Omental fat pad (tissue), 3 donors: ENCODE data around the gene TARP.
"Not testable (repeated sequence)": the region's sequence is repeated elsewhere in the genome, so short reads cannot be mapped to it uniquely, and the experiment has no call there.

Source experiments
- ATAC-seq: fragments of 150-250 bp; one replicate; pipeline ENCODE4 v1.9.1; 2016; ENCODE audit warnings: mild to moderate bottlenecking, moderate library complexity; ENCODE audit not compliant: low FRiP score
- DNase-seq: peaks from one replicate; pipeline ENCODE4 v3.0.0-alpha.2; 2019; ENCODE audit warnings: low spot score
- CTCF ChIP-seq, 3 donors: fragments of 450-650 bp; IDR thresholded peaks; one replicate each; pipeline ENCODE4 v1.5.1; 2016 to 2017; ENCODE audit warnings: antibody characterized with exemption in 3 of 3, mild to moderate bottlenecking in 3 of 3, moderate library complexity in 2 of 3

Gene TARP

DNA sequence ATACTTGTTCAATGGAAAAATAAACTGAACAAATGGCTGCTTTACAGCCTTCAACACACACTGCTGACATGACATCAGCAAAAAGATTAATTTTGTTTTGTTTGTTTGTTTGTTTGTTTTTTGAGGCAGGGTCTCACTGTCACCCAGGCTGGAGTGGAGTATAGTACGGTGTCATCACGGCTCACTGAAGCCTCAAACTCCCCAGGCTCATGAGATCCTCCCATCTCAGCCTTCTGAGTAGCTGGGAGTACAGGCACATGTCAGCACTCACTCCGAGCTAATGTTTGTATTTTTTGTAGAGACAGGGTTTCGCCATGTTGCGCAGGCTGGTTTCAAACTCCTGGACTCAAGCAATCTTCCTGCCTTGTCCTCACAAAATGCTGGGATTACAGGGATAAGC is 10.9 kb downstream of the TARP start:
- TF ChIP-seq CTCF (IDR thresholded peaks at IDR 0.05), result no peak
- ATAC-seq, result no peak

GRCh38 chr7:38262026-38262425 is 11.4 kb downstream of the TARP start:
- not testable (repeated sequence) for DNase-seq, ATAC-seq

More for the DNA sequence above, 10.9 kb downstream of the TARP start:
- DNase-seq, result no peak

GRCh38 chr7:38261601-38262000 is 11.8 kb downstream of the TARP start:
- ATAC-seq, DNase-seq: not testable (repeated sequence)

GRCh38 chr7:38259157-38259556 is 14.3 kb downstream of the TARP start:
- DNase-seq, ATAC-seq: not testable (repeated sequence)

- no peak for TF ChIP-seq CTCF (IDR thresholded peaks at IDR 0.05)
- DNase-seq, result no peak
- no peak for ATAC-seq
These were observed 16.1 kb downstream of the TARP start for GRCh38 chr7:38257350-38257677.

DNA sequence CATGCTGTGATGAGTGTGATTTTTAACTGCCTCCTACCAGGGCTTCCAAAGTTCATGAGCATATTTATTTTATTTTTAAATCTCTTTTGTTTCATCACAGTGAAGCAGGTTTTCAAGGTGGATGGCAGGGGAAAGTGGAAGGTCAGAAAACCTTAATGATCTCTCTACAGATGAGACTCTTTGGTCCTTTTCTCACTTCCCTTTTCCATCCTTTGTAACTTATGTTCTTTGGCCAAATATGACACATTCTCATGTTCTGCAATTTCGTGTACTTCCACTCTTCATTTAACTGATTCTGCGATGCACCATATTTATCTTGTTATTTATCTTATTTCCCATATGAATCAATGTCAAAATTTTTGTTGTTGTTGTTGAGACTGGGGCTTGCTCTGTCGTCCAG is 23.6 kb downstream of the TARP start:
- DNase-seq, ATAC-seq: not testable (repeated sequence)

GRCh38 chr7:38248069-38248567 is 25.3 kb downstream of the TARP start:
- ATAC-seq (no peak), DNase-seq (no peak)
- TF ChIP-seq CTCF (IDR thresholded peaks at IDR 0.05), result no peak

GRCh38 chr7:38245409-38245977 is 27.9 kb downstream of the TARP start:
- no peak for ATAC-seq
- DNase-seq, result no peak
- no peak for TF ChIP-seq CTCF (IDR thresholded peaks at IDR 0.05)

- DNase-seq (no peak), ATAC-seq (no peak)
- TF ChIP-seq CTCF (IDR thresholded peaks at IDR 0.05), result no peak
These were observed 28.9 kb downstream of the TARP start for GRCh38 chr7:38244516-38244915.

DNA sequence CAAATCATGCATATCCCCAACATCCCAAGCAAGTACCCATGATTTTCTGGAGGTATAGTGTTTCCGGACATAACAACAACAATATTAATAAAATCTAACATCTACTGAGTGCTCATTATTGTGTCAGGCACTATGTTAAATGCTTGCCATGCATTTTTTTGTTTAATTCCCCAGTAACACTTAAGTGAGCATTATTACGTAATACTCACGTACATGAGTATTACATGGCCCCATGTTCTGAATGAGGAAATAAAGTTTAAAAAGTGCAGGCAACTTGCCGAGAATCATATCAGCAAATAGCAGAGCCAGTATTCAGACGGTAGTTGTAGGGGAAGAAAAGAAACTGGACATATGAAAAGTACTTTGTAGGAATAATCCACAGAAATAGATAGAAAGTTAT is 30.1 kb downstream of the TARP start:
- DNase-seq, ATAC-seq: not testable (repeated sequence)
